Stimulated activated memory B cell treated with anti-CD40 and anti-IgM and Interleukin-4, amounts not matched to agents 10 μg/mL and 1 μg/mL and 100 μg/mL, for 72 hours (primary cell): ENCODE data around the gene SLC10A7.

Experiments
- ATAC-seq: fragments of 150-1000 bp; cut with Tn5 transposase; 2 replicates; pipeline ENCODE4 v1.10.0; 2021
- H3K27ac Mint-ChIP-seq: one replicate; pipeline ENCODE4 v1.8.0; 2022; ENCODE audit warnings: mild to moderate bottlenecking, mixed read lengths
- H3K27me3 Mint-ChIP-seq: one replicate; pipeline ENCODE4 v1.8.0; 2022; ENCODE audit warnings: mixed read lengths
- H3K36me3 Mint-ChIP-seq: one replicate; pipeline ENCODE4 v1.8.0; 2022; ENCODE audit warnings: mixed read lengths
- H3K4me1 Mint-ChIP-seq: one replicate; pipeline ENCODE4 v1.8.0; 2022; ENCODE audit warnings: mixed read lengths
- H3K4me3 Mint-ChIP-seq: one replicate; pipeline ENCODE4 v1.8.0; 2022; ENCODE audit warnings: mild to moderate bottlenecking, moderate library complexity, mixed read lengths
- H3K9me3 Mint-ChIP-seq: one replicate; pipeline ENCODE4 v1.8.0; 2022; ENCODE audit warnings: mixed read lengths

The SLC10A7 gene

GRCh38 chr4:146334862-146335449 lies 186.8 kb downstream of the SLC10A7 start:
- H3K36me3 Mint-ChIP-seq: no peaks in the 10 kb centered on the region
- H3K4me1 Mint-ChIP-seq: no peaks in the 10 kb centered on the region
- ATAC-seq: no peak
- H3K27ac Mint-ChIP-seq: no peak overlapping the region
- no peaks in the 10 kb centered on the region for H3K9me3 Mint-ChIP-seq
- no peaks in the 10 kb centered on the region for H3K27me3 Mint-ChIP-seq
- no peak overlapping the region for H3K4me3 Mint-ChIP-seq

GRCh38 chr4:146333895-146334262 lies 187.9 kb downstream of the SLC10A7 start:
- Mint-ChIP-seq H3K27ac (no peak overlapping the region), H3K27me3 (no peaks in the 10 kb centered on the region)

GRCh38 chr4:146333187-146333894 lies 188.4 kb downstream of the SLC10A7 start:
- Mint-ChIP-seq H3K9me3 (no peaks in the 10 kb centered on the region), H3K4me1 (no peaks in the 10 kb centered on the region), H3K36me3 (no peaks in the 10 kb centered on the region), H3K27me3 (no peaks in the 10 kb centered on the region), H3K27ac (no peak overlapping the region), H3K4me3 (no peak overlapping the region)
- peak; percentile 47 for ATAC-seq

More at GRCh38 chr4:146333895-146334262, 187.9 kb downstream of the SLC10A7 start:
- no peak for ATAC-seq
- H3K36me3 Mint-ChIP-seq: no peaks in the 10 kb centered on the region
- no peaks in the 10 kb centered on the region for H3K9me3 Mint-ChIP-seq
- no peaks in the 10 kb centered on the region for H3K4me1 Mint-ChIP-seq
- no peak overlapping the region for H3K4me3 Mint-ChIP-seq

GRCh38 chr4:146330392-146330791 lies 191.3 kb downstream of the SLC10A7 start:
- Mint-ChIP-seq H3K4me1 (no peaks in the 10 kb centered on the region), H3K27me3 (no peaks in the 10 kb centered on the region), H3K4me3 (no peak overlapping the region), H3K27ac (no peak overlapping the region), H3K36me3 (no peaks in the 10 kb centered on the region), H3K9me3 (no peaks in the 10 kb centered on the region)
- no peak for ATAC-seq

- no peak for ATAC-seq
- Mint-ChIP-seq H3K36me3 (peaks cover 8% of the 10 kb centered on the region), H3K27ac (no peak overlapping the region), H3K9me3 (no peaks in the 10 kb centered on the region), H3K4me3 (no peak overlapping the region), H3K4me1 (no peaks in the 10 kb centered on the region), H3K27me3 (no peaks in the 10 kb centered on the region)
Measured at GRCh38 chr4:146329050-146329716, 192.6 kb downstream of the SLC10A7 start.

- Mint-ChIP-seq H3K4me1 (no peaks in the 10 kb centered on the region), H3K4me3 (no peak overlapping the region), H3K36me3 (peaks cover 19% of the 10 kb centered on the region), H3K9me3 (no peaks in the 10 kb centered on the region), H3K27ac (no peak overlapping the region), H3K27me3 (no peaks in the 10 kb centered on the region)
- ATAC-seq: no peak
Measured at GRCh38 chr4:146327859-146328650, 193.7 kb downstream of the SLC10A7 start.

- Mint-ChIP-seq H3K4me3 (no peak overlapping the region), H3K27me3 (no peaks in the 10 kb centered on the region), H3K4me1 (no peaks in the 10 kb centered on the region), H3K27ac (no peak overlapping the region), H3K36me3 (peaks cover 12% of the 10 kb centered on the region), H3K9me3 (no peaks in the 10 kb centered on the region)
- no peak for ATAC-seq
Measured at GRCh38 chr4:146318894-146319293, 202.8 kb downstream of the SLC10A7 start.

GRCh38 chr4:146317783-146318182 lies 204.0 kb downstream of the SLC10A7 start:
- no peak for ATAC-seq
- Mint-ChIP-seq H3K4me3 (no peak overlapping the region), H3K36me3 (peaks cover 2% of the 10 kb centered on the region), H3K9me3 (no peaks in the 10 kb centered on the region), H3K27ac (no peak overlapping the region), H3K27me3 (no peaks in the 10 kb centered on the region), H3K4me1 (no peaks in the 10 kb centered on the region)

GRCh38 chr4:146315184-146315583 lies 206.6 kb downstream of the SLC10A7 start:
- H3K4me3 Mint-ChIP-seq: no peak overlapping the region
- H3K36me3 Mint-ChIP-seq: no peaks in the 10 kb centered on the region
- H3K27me3 Mint-ChIP-seq: no peaks in the 10 kb centered on the region
- no peaks in the 10 kb centered on the region for H3K9me3 Mint-ChIP-seq
- peaks cover 6% of the 10 kb centered on the region for H3K4me1 Mint-ChIP-seq
- ATAC-seq: no peak
- no peak overlapping the region for H3K27ac Mint-ChIP-seq

GRCh38 chr4:146311238-146311970 lies 210.3 kb downstream of the SLC10A7 start:
- Mint-ChIP-seq H3K36me3 (no peaks in the 10 kb centered on the region), H3K27me3 (no peaks in the 10 kb centered on the region), H3K27ac (no peak overlapping the region), H3K4me3 (no peak overlapping the region), H3K9me3 (no peaks in the 10 kb centered on the region), H3K4me1 (peaks cover 6% of the 10 kb centered on the region)
- no peak for ATAC-seq

GRCh38 chr4:146310319-146311021 lies 211.3 kb downstream of the SLC10A7 start:
- Mint-ChIP-seq H3K27ac (no peak overlapping the region), H3K4me1 (peaks cover 6% of the 10 kb centered on the region), H3K9me3 (no peaks in the 10 kb centered on the region), H3K4me3 (no peak overlapping the region), H3K36me3 (no peaks in the 10 kb centered on the region), H3K27me3 (no peaks in the 10 kb centered on the region)
- ATAC-seq: no peak

- no peak overlapping the region for H3K27ac Mint-ChIP-seq
- ATAC-seq: no peak
- peaks cover 6% of the 10 kb centered on the region for H3K4me1 Mint-ChIP-seq
- H3K9me3 Mint-ChIP-seq: no peaks in the 10 kb centered on the region
- H3K27me3 Mint-ChIP-seq: no peaks in the 10 kb centered on the region
- H3K4me3 Mint-ChIP-seq: no peak overlapping the region
- peaks cover 10% of the 10 kb centered on the region for H3K36me3 Mint-ChIP-seq
Measured at GRCh38 chr4:146308951-146309350, 212.8 kb downstream of the SLC10A7 start.

GRCh38 chr4:146302822-146303221 lies 218.9 kb downstream of the SLC10A7 start:
- Mint-ChIP-seq H3K36me3 (peaks cover 19% of the 10 kb centered on the region), H3K27me3 (no peaks in the 10 kb centered on the region), H3K4me1 (no peaks in the 10 kb centered on the region), H3K27ac (no peak overlapping the region), H3K4me3 (no peak overlapping the region), H3K9me3 (no peaks in the 10 kb centered on the region)
- ATAC-seq: no peak

GRCh38 chr4:146299607-146300006 lies 222.1 kb downstream of the SLC10A7 start:
- H3K9me3 Mint-ChIP-seq: no peaks in the 10 kb centered on the region
- no peak overlapping the region for H3K27ac Mint-ChIP-seq
- ATAC-seq: no peak
- H3K27me3 Mint-ChIP-seq: no peaks in the 10 kb centered on the region
- H3K4me3 Mint-ChIP-seq: no peak overlapping the region
- peaks cover 15% of the 10 kb centered on the region for H3K36me3 Mint-ChIP-seq
- H3K4me1 Mint-ChIP-seq: no peaks in the 10 kb centered on the region
